Stimulated activated CD4-positive, alpha-beta T cell treated with anti-CD3 and anti-CD28 coated beads, Interleukin-4, amount 100 ng/mL, for 48 hours (primary cell): Measurements from ENCODE around the gene BCAS1.
A peak's percentile ranks its signal among the peaks of the same experiment; 100 is the strongest.
"Not testable (repeated sequence)": the region's sequence is repeated elsewhere in the genome, so short reads cannot be mapped to it uniquely, and the experiment has no call there.

Experiments
- DNase-seq, 2 donors: peaks; one replicate each; pipeline ENCODE4 v3.0.0-alpha.2; 2020; ENCODE audit warnings: low read depth in 2 of 2

Gene BCAS1

DNA sequence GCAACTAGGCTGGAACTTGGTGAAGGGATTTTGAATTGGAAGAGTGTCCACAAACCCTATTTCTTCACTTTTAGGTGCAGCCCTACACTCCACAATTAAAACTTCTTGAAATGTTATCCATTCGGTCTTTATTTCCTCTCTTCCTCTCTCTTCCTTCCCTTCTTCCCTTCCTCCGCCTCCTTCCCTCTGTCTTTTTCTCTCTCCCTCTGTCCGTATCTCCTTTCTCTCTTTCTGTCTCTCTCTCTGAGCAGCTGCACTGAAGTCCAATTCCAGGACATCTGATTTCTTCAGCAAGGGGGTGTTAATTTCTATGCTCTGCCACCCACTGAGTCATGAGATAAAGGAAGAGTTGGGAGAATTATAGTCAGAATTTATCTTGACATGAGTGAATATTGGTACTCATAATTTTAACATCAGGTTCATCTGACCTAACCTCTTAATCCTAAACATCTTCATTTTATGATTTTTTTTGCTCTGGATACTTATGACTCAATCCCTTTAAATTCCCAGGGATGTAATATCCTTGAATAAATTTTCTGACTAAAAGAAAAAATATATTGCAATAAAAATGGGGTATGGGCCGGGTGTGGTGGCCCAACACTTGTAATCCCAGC lies 84.2 kb downstream of the BCAS1 start:
- no peak for DNase-seq

DNA sequence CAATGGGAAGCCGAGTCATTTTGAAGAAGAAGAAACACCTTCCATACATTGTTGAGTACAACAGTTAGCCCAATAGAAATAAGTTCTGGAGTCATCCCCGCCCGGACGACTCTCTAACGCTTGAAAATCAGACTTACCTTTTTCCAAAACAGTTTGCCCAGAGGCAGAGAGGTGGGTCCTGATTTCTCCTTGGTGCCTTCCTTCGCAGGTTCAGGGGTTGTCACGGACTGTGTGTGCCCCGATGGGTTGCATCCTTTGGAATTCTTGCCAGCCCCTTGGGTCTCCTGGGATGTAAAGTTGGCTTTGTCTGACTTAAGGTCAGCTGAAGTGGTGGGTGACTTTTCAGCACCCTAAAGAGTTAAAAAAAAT lies 85.3 kb downstream of the BCAS1 start:
- no peak for DNase-seq

DNA sequence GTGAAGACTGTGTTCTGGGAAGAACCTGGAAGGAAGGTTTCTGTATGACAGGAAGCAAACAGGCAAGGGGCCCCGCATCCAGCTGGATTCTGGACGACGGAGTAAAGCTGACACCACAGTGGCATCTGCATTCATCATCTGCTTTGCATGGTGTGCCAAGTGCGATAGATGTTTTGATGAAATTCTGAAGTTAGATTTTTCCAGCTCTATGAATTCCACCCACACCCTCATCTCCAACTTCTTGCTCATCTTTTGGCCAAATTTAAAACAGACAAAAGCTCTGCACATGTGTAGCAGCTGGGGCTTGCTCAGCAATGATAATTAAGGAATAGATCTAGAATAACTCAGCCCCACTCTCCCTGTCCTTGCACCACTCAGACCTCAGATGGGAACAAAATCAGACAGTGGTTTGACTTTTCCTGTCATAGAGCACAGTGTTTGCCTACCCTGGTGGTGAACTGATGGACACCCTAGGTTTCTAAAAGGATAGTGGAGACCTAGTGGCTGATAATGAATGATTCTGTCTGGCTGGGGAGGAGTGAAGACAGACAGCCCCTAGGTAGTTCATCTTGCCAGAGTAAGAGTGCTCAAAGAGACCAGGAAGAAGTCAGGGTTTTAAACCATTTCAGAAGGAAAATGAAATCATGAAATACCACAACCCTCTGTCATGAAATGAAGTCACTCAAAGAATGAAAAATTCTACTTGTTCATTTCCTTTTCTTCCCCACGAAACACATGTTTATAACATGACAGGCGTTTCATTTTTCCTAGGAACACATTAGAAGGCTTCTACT lies 85.8 kb downstream of the BCAS1 start:
- no peak for DNase-seq

DNA sequence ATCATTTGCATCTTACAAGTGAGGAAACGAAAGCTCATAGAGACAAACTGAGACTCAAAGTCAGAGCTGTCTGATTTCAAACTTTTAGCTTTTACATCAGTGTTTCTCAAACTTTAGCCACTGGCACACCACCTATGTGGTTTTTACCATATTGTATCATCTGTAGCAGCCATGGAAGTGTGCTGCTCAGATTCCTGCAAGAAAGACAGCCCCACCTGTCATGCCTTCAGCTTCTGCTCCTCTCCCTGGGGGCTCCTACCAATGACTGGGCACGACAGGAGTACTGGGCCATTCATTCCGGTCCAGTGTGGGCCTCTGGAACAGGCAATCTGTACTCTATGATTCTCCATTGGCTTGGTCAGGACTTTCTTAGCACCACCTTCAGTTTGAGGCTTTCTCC lies 87.0 kb downstream of the BCAS1 start:
- no peak for DNase-seq

DNA sequence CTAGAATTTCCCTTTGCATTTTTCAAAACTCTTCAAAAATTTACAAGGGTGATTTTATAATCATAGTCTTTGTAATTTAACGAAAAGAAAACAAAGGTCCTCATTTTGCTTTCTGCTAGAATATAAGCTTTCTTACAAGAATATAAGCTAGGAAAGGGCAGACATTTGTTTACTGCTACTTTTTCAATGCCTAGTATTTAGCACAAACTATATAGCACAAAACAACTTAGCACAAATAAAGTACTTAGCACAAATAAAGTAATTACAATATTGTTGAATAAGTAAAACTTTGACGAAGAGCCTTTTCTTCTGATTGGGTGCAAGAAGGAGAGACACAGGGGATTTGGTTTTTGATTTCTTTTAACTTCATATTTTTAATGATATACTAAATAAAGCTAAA lies 87.8 kb downstream of the BCAS1 start:
- DNase-seq, result no peak

DNA sequence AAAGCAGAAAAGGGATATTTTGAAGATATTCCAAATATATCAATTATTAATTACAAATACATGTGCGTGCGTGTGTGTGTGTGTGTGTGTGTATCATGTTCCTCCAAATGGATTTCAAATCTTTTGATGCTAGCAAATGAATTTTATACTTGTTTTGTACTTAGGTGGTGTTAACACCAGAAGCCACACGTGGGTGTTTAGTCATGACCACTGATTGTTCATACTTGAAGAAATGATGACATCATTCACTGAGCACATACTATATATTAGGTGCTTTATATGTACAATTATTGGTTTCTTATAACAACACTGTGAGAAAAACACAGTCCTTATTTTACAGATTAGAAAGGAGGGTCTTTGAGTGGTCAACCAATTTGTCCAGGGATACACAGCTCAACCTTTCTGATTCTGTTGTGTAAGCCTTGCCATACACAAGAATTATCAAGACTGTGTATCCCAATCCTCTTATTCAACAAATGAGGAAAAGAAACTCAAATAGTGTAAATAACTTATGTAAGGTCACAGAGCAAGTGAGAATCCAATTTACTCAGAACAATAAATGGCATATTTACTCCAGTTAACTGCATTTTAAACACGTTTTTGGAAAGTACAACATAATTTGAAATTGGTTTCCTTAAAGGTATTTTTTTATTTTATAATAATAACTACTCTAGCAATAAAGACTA lies 88.5 kb downstream of the BCAS1 start:
- peak in 1 of 2 donors; percentile 10 for DNase-seq

DNA sequence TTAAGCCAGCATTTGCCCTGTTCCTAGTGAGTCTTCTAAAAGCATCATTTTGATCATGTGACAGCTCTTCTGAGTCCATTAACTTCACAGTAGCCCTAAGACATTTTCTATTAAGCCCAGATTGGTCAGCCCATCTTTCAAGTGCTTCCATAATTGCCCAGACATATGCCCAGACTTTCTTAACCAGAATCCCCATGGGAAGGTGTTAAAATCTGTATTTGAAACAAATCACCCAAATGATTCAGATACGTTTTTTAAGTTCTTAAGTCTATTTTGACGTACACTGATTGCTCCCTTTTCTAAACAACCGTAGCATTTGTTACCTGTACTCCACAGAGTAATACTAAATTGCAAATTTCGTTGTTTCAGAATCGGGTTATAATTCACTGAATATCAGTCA lies 89.3 kb downstream of the BCAS1 start:
- DNase-seq, result no peak

DNA sequence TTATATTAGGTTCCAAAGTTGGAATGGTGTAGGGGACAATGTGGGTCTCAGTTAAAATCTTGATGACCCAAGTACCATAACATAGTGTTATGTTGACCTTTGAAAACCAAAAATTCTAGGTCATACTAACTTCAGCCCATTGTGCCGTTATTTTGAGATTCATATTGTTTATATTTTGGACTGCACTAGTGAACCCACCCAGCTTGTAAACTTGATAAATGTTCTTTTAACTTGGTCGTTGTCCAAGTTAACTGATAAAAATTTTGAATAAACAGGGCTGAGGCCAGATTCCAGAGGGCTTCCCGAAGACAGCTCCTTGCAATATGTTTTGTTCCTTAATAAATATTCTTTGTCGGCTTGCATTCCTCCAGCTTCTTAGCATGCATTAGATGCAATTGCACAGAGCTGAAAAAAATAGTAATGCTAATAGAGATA lies 90.3 kb downstream of the BCAS1 start:
- no peak for DNase-seq

DNA sequence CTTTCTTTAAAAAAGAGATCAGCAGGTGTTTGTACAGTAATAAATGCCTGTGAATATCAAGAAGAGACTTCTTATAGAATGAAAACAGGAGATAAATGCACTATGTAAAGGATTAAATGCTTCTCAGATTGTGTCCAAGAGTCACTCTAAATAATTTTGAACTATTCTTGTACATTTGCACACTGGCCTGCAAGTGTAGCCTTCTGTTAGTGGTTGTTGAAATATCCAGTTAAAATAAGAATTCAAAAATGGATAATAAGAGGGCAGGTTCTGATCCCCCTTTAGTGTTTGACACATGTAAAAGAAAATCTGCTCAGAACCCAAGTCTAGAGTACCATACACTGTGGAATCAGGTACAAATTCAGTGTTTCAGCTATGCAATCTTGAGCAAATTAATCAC lies 91.9 kb downstream of the BCAS1 start:
- no peak for DNase-seq

DNA sequence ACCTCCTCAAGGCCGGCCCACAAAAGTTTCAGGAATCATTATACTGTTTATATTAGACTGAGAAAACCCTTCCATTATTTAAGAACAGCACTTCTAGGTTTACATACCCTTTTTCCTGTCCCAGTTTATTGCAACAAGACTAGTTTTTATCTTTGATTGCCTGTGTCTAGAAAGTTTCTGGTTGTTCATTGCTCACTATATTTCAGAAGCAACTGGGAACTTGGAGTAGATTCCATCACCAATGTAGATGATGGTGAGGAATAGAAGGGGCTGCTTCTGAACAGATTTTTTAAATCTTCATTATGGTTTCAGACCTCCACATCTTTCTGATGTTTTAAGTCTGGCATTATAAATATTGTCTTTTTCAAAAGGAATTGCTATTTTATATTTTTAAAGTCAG lies 93.0 kb downstream of the BCAS1 start:
- DNase-seq, result no peak

DNA sequence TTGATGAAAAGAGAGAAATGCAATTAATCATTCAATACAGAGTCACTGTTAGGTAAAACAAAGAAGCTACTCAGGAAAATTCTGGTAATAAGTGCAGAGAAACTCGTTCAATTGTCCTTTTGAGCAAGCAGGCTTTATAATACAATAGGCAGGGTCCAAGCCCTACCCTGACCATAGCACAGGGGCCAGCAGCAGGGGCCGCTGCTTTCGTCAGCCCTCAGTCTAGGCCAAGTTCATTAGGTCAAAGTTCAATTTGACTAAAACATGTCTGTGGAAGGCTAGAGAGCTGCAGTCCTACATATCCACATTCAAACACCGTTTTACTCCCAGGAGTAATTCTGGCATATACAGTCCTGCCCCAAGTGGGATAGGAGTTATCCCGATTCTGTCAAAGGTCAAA lies 94.6 kb downstream of the BCAS1 start:
- DNase-seq, result no peak

DNA sequence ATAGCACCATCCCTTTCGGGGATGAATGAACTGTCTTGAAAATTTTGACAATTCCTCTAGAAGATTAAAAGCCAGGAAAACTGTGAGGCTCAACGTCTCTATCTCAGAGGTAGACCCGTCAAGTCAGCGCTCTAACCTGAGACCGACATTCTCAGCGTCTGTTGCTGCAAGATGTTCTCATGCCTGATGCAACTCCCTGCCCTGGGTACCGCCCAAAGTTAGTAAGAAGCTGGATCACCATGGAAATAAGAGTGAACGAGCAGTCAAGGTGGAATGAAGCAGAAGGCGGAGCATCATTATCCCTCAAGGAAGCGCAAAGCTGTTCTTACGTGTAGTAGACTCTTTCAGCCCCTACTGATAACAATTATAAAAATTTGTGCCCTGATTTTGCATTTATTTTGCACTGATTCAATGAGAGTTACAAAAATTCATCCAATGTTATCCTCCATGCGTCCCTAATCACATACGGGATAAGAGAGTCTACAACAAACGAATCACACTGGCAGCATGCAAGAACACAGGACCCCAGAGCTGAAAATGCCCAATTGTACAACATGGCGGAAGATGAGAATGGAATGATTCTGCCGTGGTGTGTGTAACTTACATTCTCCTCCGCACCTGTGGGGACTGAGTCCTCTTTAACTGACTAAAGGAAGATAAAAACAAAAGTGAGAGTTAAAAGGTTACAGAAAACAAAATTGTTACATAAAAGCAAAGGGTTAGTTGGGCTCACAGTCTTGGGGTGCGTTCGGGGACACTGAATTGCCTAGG lies 95.4 kb downstream of the BCAS1 start:
- DNase-seq, result no peak

DNA sequence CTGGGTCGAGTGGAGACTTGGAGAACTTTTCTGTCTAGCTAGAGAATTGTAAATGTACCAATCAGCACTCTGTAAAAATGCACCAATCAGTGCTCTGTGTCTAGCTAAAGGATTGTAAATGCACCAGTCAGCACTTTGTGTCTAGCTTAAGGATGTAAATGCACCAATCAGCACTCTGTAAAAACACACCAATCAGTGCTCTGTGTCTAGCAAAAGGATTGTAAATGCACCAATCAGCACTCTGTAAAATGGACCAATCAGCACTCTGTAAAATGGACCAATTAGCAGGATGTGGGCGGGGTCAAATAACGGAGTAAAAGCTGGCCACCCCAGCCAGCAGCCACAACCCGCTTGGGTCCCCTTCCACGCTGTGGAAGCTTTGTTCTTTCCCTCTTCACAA lies 96.5 kb downstream of the BCAS1 start:
- DNase-seq, result not testable (repeated sequence)

DNA sequence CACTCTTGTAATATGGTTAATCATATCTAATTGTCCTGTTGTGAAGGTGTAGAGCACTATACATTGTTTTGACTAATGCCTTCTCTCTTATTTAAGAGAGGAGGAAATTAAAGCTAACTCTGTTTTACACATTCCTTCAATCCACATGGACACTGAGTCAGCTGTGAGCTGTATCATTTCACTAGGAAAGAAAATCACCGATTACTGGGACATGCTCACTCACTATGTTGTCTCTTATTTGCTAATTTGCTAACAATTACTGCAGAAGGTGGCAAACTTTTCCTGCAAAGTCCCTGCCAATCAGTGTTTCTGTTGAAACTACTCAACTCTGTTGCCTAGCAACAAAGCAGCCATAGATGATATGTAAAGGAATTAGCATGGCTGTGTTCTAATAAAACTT lies 98.2 kb downstream of the BCAS1 start:
- no peak for DNase-seq

DNA sequence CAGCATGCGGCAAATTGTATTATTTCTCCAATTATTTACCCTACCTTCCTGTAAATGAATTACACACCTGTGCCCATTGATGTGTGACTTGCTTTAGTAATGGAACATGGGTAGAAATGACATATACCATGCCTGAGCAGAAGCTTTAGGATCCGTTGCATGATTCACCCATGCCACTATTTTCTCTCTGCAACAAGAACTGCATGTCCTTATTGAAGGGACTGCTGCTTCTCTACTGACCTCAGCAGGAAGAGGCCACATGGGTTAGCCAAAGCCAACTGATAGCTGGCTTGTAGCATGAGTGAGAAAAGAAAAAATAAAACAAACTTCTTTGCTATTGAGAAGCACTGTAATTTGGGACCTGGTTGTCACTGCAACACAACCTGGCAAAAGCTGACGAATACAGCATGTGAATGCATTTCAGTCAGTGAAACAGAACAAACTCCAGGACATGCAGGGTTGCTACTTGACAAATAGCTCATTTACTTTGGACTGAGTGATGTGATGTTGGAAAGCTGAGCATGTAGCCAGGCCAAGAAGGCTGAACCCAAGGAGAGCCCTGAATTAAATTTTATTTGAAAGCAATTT lies 99.2 kb downstream of the BCAS1 start:
- no peak for DNase-seq

DNA sequence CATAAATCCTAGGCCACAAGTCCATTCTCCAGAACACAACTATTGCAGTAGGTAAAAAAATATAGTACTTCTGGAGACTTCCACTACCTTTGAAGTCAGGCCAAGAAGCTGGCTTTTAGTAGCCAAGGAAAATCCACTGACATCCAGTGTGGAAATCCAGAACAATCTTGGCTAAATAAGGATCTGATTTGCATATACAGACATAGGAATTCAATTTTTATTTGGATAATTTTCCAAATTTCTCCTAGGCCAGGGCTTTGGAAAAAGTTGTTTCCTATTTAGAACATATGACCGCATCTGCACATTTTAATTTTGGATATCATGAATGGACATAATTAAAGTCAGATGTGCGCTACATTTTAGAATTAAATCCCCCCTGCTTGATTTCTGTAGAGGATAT lies 100.2 kb downstream of the BCAS1 start:
- no peak for DNase-seq

DNA sequence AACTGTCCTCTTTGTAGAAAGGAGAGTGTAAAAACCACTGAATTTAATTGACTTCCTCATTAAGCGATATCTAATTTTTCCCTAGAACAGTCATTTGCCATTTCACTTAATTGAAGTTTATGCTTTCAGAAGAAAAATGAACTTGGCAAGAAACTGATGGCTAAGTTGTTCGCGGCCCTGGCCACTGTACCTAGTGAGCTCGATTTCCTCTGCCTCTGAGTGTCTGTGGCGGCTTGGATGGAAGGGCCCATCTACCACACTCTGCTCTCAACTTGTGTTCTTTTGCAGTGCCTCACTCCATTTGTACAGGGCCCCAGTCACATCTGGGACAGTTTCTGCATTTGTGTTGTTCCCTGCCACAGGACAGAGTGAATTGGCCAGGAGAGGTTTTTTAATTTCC lies 102.9 kb downstream of the BCAS1 start:
- DNase-seq, result no peak

DNA sequence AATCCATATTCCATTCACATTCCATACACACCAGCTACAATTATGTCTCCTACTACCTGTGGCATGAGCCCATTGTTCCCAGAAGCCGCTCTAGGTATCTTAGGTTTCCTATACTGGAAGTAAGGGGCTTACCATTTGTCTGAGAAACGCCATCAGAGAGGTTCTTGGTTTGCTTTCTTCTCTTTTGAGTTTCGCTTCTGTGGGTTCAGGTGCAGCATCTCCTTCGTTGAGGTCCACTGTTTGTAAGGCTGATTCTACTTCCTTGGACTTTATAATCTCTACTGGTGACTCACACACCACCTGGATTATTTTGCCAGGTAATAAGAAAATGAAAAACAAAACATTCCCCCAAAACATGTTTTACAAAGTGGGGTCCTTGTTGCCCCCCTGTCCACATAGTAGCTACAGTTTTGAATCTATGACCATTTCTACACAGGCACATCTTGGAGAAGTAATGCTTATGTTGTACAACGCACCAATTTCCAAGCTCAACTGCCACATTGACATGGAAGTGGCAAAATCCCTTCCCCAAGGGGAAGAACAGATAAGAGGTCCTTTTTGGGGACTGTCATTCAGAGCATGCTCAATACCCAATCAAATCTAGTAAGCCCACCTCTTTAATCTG lies 103.5 kb downstream of the BCAS1 start:
- no peak for DNase-seq

DNA sequence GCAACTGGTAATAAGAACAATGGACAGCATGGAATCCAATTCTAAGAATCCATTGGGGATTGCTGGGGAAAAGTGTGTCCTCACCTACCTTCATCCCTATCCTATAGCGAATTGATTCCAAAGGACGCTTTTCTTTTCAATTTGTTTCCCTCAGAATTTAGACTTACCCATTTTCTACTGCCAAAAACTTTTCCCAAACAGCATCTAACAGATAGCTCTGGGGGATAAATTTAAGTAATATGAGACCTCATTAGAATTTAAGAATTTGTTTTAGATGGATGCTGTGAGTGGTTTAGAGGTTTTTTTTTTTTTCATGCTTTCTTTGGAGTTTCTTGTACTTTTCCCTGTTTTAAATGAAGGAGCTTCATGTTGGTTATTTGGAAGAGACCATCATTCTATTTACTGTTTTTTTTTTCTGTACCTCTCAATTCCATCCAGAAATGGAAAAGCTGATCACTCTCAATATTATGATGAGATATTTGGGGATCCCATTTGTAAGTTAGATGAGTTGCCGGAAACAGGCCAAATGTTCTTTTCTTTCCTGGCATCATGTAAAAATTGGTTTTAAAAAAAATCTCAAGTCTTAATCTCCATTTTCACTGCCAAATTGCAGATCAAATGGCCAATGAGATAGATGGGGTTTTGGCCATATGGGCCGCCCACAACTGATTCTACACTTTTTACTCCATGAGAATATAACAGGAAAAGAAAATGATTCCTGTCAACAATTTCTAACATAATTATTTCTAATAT lies 105.7 kb downstream of the BCAS1 start:
- no peak for DNase-seq

DNA sequence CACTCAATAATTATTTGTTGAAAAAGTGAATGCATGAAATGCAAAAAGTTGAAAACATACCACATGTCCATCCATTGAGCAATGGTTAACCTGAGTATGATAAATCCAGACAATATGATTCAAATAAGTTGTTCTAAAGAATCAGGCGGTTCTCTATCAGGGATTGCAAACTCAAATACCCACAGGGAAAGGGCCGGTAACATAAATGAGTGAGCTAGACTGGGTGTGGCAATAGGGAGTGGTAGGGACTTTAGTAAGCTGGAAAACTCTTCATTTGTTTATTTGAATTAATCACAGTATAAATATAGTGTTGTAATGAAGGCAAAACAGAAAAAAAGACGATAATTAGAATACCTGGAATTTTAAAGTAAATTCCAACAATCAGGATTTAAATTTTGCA lies 106.3 kb downstream of the BCAS1 start:
- no peak for DNase-seq

DNA sequence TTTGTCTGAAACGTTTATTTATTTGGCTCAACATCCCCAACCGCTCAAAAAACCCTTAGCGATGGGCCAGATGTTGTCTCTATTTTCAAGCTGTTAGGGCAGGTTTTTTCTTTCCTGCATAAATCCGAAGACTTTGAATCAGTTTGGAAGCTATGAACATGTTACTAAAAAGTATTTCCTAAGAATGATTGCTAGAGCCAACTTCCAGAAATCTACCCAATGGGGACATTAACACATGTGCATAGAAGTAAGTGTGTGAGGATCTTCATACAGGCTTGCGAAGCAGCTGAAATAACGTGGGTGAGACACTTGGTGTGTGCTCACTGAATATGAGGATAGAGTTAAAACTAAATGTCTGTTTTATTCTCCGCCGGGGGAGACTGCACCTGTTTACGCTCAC lies 106.8 kb downstream of the BCAS1 start:
- DNase-seq, result no peak
